H1 (cell line): ENCODE results near the gene MS4A15.

Experiments
- CHD1 ChIP-seq: IDR thresholded peaks from 2 replicates; pipeline ENCODE4 v1.6.1; 2012; ENCODE audit warnings: low read depth, low read length, improper control_type of control experiment
- CREB1 ChIP-seq: IDR thresholded peaks from 2 replicates; pipeline ENCODE4 v1.6.1; 2012; ENCODE audit warnings: inconsistent platforms
- EP300 ChIP-seq, 2 experiments: IDR thresholded peaks; 1 replicate in 1 of 2; 2 replicates in 1 of 2; pipeline ENCODE4 v1.6.1; 2011 to 2012; ENCODE audit warnings: low read depth in 2 of 2, low read length in 2 of 2, mild to moderate bottlenecking in 2 of 2, borderline replicate concordance in 1 of 2, inconsistent platforms in 1 of 2, moderate library complexity in 1 of 2
- EZH2 ChIP-seq: fragments of 200-600 bp; sonication (generic); IDR thresholded peaks from 2 replicates; pipeline ENCODE4 v1.7.1; 2012; ENCODE audit warnings: low read depth, mild to moderate bottlenecking, moderate library complexity, low read length, inconsistent platforms; ENCODE audit not compliant: severe bottlenecking
- NRF1 ChIP-seq: IDR thresholded peaks from 2 replicates; pipeline ENCODE4 v1.6.1; 2011; ENCODE audit warnings: mild to moderate bottlenecking, low read depth, low read length, improper control_type of control experiment
- POLR2AphosphoS5 ChIP-seq: IDR thresholded peaks from 2 replicates; pipeline ENCODE4 v1.6.1; 2011; ENCODE audit warnings: low read depth, low read length
- RAD21 ChIP-seq, 2 experiments: IDR thresholded peaks in 1 of 2; conservative IDR thresholded peaks in 1 of 2; 2 replicates each; pipeline ENCODE4 v1.6.1; 2011; ENCODE audit warnings: low read depth in 2 of 2, low read length in 2 of 2, improper control_type of control experiment in 1 of 2, inconsistent platforms in 1 of 2, mild to moderate bottlenecking in 1 of 2, moderate library complexity in 1 of 2
- RFX5 ChIP-seq: IDR thresholded peaks from 2 replicates; pipeline ENCODE4 v1.6.1; 2011; ENCODE audit warnings: low read depth, low read length, improper control_type of control experiment, borderline replicate concordance
- TF ChIP-seq, protein P1 (sequence below), 3 experiments: IDR thresholded peaks; 1 replicate in 2 of 3; 2 replicates in 1 of 3; pipeline versions ENCODE4 v1.5.1 to v1.6.1; 2011; ENCODE audit warnings: low read length in 3 of 3, mild to moderate bottlenecking in 3 of 3, inconsistent platforms in 2 of 3, low read depth in 1 of 3, moderate library complexity in 1 of 3; ENCODE audit not compliant: insufficient read depth in 1 of 3; ENCODE audit errors: control extremely low read depth in 1 of 3
- TF ChIP-seq, protein P2 (sequence below): IDR thresholded peaks from 2 replicates; pipeline ENCODE4 v1.6.1; 2012; ENCODE audit warnings: low read length, inconsistent platforms

- TF ChIP-seq, protein P1, sequence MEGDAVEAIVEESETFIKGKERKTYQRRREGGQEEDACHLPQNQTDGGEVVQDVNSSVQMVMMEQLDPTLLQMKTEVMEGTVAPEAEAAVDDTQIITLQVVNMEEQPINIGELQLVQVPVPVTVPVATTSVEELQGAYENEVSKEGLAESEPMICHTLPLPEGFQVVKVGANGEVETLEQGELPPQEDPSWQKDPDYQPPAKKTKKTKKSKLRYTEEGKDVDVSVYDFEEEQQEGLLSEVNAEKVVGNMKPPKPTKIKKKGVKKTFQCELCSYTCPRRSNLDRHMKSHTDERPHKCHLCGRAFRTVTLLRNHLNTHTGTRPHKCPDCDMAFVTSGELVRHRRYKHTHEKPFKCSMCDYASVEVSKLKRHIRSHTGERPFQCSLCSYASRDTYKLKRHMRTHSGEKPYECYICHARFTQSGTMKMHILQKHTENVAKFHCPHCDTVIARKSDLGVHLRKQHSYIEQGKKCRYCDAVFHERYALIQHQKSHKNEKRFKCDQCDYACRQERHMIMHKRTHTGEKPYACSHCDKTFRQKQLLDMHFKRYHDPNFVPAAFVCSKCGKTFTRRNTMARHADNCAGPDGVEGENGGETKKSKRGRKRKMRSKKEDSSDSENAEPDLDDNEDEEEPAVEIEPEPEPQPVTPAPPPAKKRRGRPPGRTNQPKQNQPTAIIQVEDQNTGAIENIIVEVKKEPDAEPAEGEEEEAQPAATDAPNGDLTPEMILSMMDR (IDR thresholded peaks at IDR 0.05; ENCODE audit: control extremely low read depth in 1 of 3, insufficient read depth in 1 of 3, low read depth in 1 of 3, low read length in 3 of 3), result no peak
- no peak for TF ChIP-seq EP300 (IDR thresholded peaks at IDR 0.05; ENCODE audit: borderline replicate concordance in 1 of 2, low read depth in 2 of 2, low read length in 2 of 2)
- TF ChIP-seq, protein P2, sequence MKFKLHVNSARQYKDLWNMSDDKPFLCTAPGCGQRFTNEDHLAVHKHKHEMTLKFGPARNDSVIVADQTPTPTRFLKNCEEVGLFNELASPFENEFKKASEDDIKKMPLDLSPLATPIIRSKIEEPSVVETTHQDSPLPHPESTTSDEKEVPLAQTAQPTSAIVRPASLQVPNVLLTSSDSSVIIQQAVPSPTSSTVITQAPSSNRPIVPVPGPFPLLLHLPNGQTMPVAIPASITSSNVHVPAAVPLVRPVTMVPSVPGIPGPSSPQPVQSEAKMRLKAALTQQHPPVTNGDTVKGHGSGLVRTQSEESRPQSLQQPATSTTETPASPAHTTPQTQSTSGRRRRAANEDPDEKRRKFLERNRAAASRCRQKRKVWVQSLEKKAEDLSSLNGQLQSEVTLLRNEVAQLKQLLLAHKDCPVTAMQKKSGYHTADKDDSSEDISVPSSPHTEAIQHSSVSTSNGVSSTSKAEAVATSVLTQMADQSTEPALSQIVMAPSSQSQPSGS, result no peak
- no peak for TF ChIP-seq RAD21 (IDR thresholded peaks at IDR 0.05 in 1 of 2, conservative IDR thresholded peaks at IDR 0.05 in 1 of 2; ENCODE audit: low read depth in 2 of 2, low read length in 2 of 2)
- TF ChIP-seq RFX5, result no peak
- TF ChIP-seq CHD1, result no peak
- no peak for TF ChIP-seq CREB1
- no peak for TF ChIP-seq POLR2AphosphoS5
- no peak for TF ChIP-seq EZH2
- TF ChIP-seq NRF1, result no peak
Measured at GRCh38 chr11:60809249-60809648, 52.6 kb downstream of the MS4A15 start.
